Erythroblast (primary cell): ENCODE measurements around the gene HDDC2.

Experiments
- DNase-seq, 2 experiments: peaks; one replicate each; lab custom pipeline; 2025; lab: John Stamatoyannopoulos, UW
- GATA1 ChIP-seq: IDR thresholded peaks from 2 replicates; pipeline ENCODE4 v1.6.1; 2011; ENCODE audit warnings: low read depth, mild to moderate bottlenecking, control low read depth, low read length, moderate library complexity
- POLR2A ChIP-seq: IDR thresholded peaks from 2 replicates; pipeline ENCODE4 v1.6.1; 2011; ENCODE audit warnings: mild to moderate bottlenecking, low read length

The HDDC2 gene

DNA sequence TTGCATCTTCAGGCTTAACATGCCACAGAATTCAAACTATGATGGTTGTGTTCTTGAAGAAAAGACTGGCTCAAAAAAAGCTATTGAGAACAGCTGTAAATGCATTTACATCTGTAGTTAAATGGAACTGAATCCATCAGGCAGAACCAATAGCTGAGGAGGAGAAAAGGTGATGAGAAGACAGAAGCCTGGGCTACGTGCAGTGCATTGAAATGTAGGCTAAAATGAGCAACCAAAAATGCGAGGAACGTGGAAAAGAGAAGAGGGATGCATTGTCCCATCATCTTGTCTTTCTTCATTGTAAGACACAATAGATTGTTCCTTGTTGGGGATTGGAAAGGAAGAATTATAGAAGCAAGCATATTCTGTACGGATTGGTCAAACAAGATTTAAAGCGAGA, 13.8 kb upstream of the HDDC2 start:
- no peak for DNase-seq

DNA sequence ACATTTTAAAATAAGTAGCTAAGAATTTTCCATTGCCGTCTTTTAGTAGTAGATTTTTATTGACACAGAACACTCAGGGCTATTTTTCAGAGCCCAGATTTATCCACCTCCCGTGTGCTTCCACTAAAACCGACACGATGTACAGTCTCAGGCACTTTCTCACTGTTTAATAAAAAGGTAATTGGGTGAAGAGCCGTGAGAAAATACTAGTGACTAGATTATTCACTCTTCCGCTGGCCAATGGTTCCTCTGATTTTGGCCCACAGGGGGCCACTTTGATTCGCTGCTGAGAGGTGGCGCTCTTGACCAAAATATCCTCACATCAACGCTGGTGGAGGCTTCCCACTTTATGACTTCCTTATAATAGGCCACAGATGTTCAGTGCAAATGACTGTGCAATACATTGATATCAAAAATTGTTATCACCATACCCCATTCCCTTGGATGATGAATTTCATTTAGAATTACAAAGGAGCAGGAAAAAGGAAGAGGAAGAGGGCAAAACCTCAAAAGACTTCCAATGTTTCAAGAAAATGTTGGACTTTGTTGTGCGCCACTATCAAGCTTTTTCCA, 12.3 kb upstream of the HDDC2 start:
- DNase-seq, result peak; percentile 65 to 77

More for the DNA sequence above, 13.8 kb upstream of the HDDC2 start:
- TF ChIP-seq POLR2A (no peak), GATA1 (no peak)

DNA sequence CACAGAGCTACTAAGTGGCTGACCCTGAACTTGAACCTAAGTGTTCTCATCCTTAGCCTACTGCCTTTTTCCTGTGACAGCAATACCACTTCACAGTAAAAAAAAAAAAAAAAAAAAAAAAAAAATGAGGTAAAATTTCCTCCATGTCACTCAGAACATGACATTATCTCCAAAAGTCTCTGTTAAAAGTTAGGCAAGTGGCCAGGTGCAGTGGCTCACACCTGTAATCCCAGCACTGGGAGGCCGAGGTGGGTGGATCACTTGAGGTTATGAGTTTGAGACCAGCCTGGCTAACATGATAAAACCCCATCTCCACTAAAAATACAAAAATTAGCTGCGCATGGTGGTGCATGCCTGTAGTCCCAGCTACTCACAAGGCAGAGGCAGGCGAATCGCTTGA, 11.2 kb upstream of the HDDC2 start:
- no peak for DNase-seq
- no peak for TF ChIP-seq POLR2A
- TF ChIP-seq GATA1, result no peak

More for the DNA sequence above, 12.3 kb upstream of the HDDC2 start:
- TF ChIP-seq POLR2A, result no peak
- TF ChIP-seq GATA1, result no peak

DNA sequence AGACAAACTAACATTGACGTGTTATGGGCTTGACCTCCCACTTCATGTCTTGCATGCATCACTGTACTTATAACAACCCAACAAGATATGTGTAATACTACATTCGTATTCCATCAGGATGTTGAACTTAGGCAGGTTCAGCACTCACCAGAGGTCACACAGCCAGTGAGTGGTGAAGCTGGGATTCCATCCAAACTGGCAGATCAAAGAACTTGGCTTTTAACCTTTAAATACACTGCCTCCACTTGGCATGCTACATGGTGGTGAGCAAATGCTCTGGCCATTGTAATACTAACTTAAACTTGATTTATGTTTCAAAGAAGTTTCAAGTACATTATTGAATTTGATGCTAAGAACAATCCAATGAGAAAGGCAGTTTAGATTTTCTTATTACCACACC, 10.7 kb upstream of the HDDC2 start:
- TF ChIP-seq POLR2A (no peak), GATA1 (no peak)
- no peak for DNase-seq

GRCh38 chr6:125310994-125311649, 9.4 kb upstream of the HDDC2 start:
- TF ChIP-seq POLR2A (no peak), GATA1 (no peak)
- DNase-seq, result peak; percentile 64 to 79

DNA sequence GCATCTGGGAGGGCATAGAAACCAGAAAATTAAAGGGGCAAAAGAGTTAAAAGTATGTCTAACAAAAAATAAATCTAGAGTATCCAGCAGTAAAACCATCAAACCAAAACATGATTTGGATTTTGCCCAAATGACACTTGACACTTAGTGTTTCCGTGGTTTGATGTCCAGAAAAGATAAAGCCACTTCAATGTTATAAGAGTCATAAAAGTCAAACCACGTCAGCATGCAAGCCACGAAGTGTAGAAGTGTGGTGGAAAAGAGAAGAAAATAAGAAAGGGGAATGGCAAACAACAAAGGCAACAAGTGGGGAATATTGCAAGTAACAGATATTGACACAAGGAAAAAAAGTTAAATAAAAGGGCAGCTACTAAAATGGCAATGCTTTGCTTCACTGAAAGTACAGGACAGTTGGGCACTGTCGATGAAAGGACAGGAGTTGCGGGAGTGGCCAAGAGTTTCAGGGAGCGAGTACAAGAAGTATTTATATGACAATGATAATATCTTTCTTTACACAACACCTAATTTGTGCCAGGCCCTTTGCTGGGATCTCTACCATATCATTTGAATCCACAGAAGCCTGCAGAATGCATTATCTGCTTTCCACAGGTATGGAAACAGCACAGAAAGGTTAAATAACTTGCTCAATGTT, 6.3 kb upstream of the HDDC2 start:
- DNase-seq, result peak; percentile 11 to 37
- no peak for TF ChIP-seq POLR2A
- TF ChIP-seq GATA1, result no peak

GRCh38 chr6:125307150-125307838, 5.5 kb upstream of the HDDC2 start:
- DNase-seq, result peak; percentile 70 to 83

DNA sequence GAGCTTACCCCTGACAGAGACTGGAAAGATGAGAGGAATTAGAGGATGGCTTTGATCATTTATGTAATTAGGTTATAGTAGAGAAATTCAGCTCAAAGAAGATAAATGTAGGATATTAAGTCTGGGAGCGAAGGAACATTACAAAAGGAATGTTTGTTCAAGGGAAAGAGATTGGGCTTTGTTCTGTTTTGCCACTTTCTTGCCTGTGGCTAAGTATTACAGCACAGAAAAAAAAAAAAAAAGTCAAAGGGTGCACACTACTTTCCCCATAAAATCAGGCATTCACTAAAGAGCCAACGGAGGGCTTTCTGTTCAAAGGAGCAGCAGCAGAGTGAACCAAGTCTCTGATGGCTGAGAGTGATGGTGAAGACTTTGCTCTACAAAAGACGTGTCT, 5.0 kb upstream of the HDDC2 start:
- DNase-seq, result no peak
- TF ChIP-seq POLR2A (no peak), GATA1 (no peak)

More at GRCh38 chr6:125307150-125307838, 5.5 kb upstream of the HDDC2 start:
- TF ChIP-seq POLR2A, result no peak
- TF ChIP-seq GATA1, result no peak

- TF ChIP-seq GATA1, result no peak
- no peak for TF ChIP-seq POLR2A
- DNase-seq, result no peak
These were observed 3.3 kb upstream of the HDDC2 start for GRCh38 chr6:125304970-125305660.

DNA sequence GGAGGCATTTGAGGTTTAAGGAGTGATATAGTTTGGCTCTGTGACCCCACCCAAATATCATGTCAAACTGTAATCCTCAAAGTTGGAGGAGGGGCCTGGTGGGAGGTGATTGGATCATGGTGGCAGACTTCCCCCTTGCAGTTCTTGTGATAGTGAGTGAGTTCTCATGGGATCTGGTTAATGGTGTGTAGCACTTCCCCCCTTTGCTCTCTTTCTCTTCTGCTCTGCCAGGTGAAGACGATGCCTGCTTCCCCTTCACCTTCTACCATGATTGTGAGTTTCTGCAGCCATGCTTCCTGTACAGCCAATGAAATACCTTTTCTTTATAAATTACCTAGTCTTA, 1.7 kb upstream of the HDDC2 start:
- no peak for TF ChIP-seq POLR2A
- TF ChIP-seq GATA1, result no peak
- DNase-seq, result peak; percentile 26 to 33

- TF ChIP-seq GATA1 (no peak), POLR2A (no peak)
- DNase-seq, result peak; percentile 30 to 34
These were observed 1.2 kb upstream of the HDDC2 start for GRCh38 chr6:125302840-125303511.

- TF ChIP-seq POLR2A (no peak), GATA1 (no peak)
- DNase-seq, result peak; percentile 42 to 58
These were observed 754 bp downstream of the HDDC2 start for GRCh38 chr6:125300992-125301434.

DNA sequence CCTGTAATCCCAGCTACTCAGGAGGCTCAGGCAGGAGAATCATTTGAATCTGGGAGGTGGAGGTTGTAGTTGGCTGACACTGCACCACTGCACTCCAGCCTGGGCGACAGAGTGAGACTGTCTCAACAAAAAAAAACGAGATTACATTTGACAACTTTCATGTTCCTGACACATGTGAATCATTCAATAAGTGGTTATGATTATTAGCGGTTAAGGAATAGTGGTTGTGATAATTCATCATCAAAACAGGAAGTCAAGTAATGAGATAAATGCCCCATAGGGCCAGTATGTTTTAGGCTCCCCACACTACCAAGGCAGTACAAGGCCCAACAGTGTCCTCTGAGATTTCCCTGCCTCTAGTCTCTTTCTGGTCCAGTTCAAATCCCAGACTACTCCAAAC, 2.5 kb downstream of the HDDC2 start:
- no peak for TF ChIP-seq GATA1
- TF ChIP-seq POLR2A, result no peak
- no peak for DNase-seq
